Osteoblast (primary cell): ENCODE measurements around the gene PUDP. TPM values are rescaled to one million over a fixed set of nuclear protein-coding genes. Genes with fewer than 3 reads are reported as not detected.
"Not testable (repeated sequence)": the region's sequence is repeated elsewhere in the genome, so short reads cannot be mapped to it uniquely, and the experiment has no call there.

Experiments
- DNase-seq: peaks from one replicate; pipeline ENCODE4 v3.0.0; 2011; ENCODE audit warnings: low spot score, mixed read lengths; ENCODE audit not compliant: insufficient read length; ENCODE audit errors: missing footprints
- H2AFZ ChIP-seq: 2 replicates; pipeline ENCODE4 v1.6.0; 2011; ENCODE audit warnings: mild to moderate bottlenecking, low read length
- H3K27ac ChIP-seq: 2 replicates; pipeline ENCODE4 v1.5.1; 2011; ENCODE audit warnings: mild to moderate bottlenecking, low read depth, low read length, moderate library complexity
- H3K27me3 ChIP-seq: 2 replicates; pipeline ENCODE4 v1.6.0; 2012; ENCODE audit warnings: mild to moderate bottlenecking, control low read depth, inconsistent platforms, low read length, moderate library complexity; ENCODE audit not compliant: insufficient read depth
- H3K36me3 ChIP-seq: 2 replicates; pipeline ENCODE4 v1.5.1; 2011; ENCODE audit warnings: mild to moderate bottlenecking, low read length, control low read depth, moderate library complexity; ENCODE audit not compliant: insufficient read depth
- H3K4me1 ChIP-seq: 2 replicates; pipeline ENCODE4 v1.5.1; 2011; ENCODE audit warnings: mild to moderate bottlenecking, low read length, control low read depth, moderate library complexity; ENCODE audit not compliant: insufficient read depth
- H3K4me2 ChIP-seq: 2 replicates; pipeline ENCODE4 v1.6.0; 2011; ENCODE audit warnings: mild to moderate bottlenecking, low read length; ENCODE audit not compliant: insufficient read depth
- H3K4me3 ChIP-seq: fragments of 200-600 bp; sonication (generic); 3 replicates; pipeline ENCODE4 v1.5.1; 2012; ENCODE audit warnings: mild to moderate bottlenecking, low read length, inconsistent platforms; ENCODE audit not compliant: insufficient read depth
- H3K79me2 ChIP-seq: 2 replicates; pipeline ENCODE4 v1.6.0; 2012; ENCODE audit warnings: mild to moderate bottlenecking, low read length, control low read depth, inconsistent platforms; ENCODE audit not compliant: insufficient read depth
- H3K9me3 ChIP-seq: 2 replicates; pipeline ENCODE4 v1.5.1; 2011; ENCODE audit warnings: low read depth, low read length, control low read depth
- H4K20me1 ChIP-seq: 2 replicates; pipeline ENCODE4 v1.6.0; 2012; ENCODE audit warnings: mild to moderate bottlenecking, low read length, control low read depth; ENCODE audit not compliant: insufficient read depth
- CTCF ChIP-seq: IDR thresholded peaks from 2 replicates; pipeline ENCODE4 v1.5.1; 2011; ENCODE audit warnings: mild to moderate bottlenecking, low read depth, low read length, moderate library complexity; ENCODE audit errors: extremely low read depth
- total RNA-seq: library from RNA; depleted of rRNA; stranded (reverse); fragments of >200 nt; gene quantifications from 2 replicates; pipeline ENCODE4 v1.2.3, GENCODE V29; 2012

The PUDP gene
- total RNA-seq, 1 donor = 6.5 TPM

- Histone ChIP-seq H3K9me3 (no peaks in the 10 kb centered on the region), H3K27ac (no peak overlapping the region), H3K4me2 (no peak overlapping the region), H4K20me1 (no peaks in the 10 kb centered on the region), H2AFZ (no peak overlapping the region), H3K4me1 (no peaks in the 10 kb centered on the region), H3K27me3 (no peaks in the 10 kb centered on the region), H3K79me2 (no peaks in the 10 kb centered on the region), H3K36me3 (no peaks in the 10 kb centered on the region), H3K4me3 (no peak overlapping the region)
- no peak for DNase-seq
- TF ChIP-seq CTCF = no peak
These were observed 42.2 kb upstream of the PUDP start for GRCh38 chrX:7190157-7190556.

GRCh38 chrX:7188672-7189071 is 40.7 kb upstream of the PUDP start:
- H3K4me1 ChIP-seq = no peaks in the 10 kb centered on the region
- no peak for DNase-seq
- TF ChIP-seq CTCF = no peak
- no peaks in the 10 kb centered on the region for H3K36me3 ChIP-seq
- H3K9me3 ChIP-seq = no peaks in the 10 kb centered on the region
- H3K4me2 ChIP-seq = no peak overlapping the region
- H3K27ac ChIP-seq = no peak overlapping the region
- H3K27me3 ChIP-seq = no peaks in the 10 kb centered on the region
- H3K79me2 ChIP-seq = no peaks in the 10 kb centered on the region
- H3K4me3 ChIP-seq = no peak overlapping the region
- no peaks in the 10 kb centered on the region for H4K20me1 ChIP-seq
- H2AFZ ChIP-seq = no peak overlapping the region

- H3K9me3 ChIP-seq = no peaks in the 10 kb centered on the region
- no peak for DNase-seq
- no peaks in the 10 kb centered on the region for H3K4me1 ChIP-seq
- no peaks in the 10 kb centered on the region for H3K27me3 ChIP-seq
- no peaks in the 10 kb centered on the region for H4K20me1 ChIP-seq
- H3K4me3 ChIP-seq = no peak overlapping the region
- no peaks in the 10 kb centered on the region for H3K36me3 ChIP-seq
- no peaks in the 10 kb centered on the region for H3K79me2 ChIP-seq
- TF ChIP-seq CTCF = no peak
- no peak overlapping the region for H3K27ac ChIP-seq
- H3K4me2 ChIP-seq = no peak overlapping the region
- H2AFZ ChIP-seq = no peak overlapping the region
These were observed 36.9 kb upstream of the PUDP start for GRCh38 chrX:7184816-7185215.

GRCh38 chrX:7179446-7179845 is 31.5 kb upstream of the PUDP start:
- Histone ChIP-seq H3K27me3 (no peaks in the 10 kb centered on the region), H2AFZ (no peak overlapping the region), H4K20me1 (no peaks in the 10 kb centered on the region), H3K36me3 (no peaks in the 10 kb centered on the region), H3K4me2 (no peak overlapping the region), H3K4me3 (no peak overlapping the region), H3K79me2 (no peaks in the 10 kb centered on the region), H3K27ac (no peak overlapping the region), H3K4me1 (no peaks in the 10 kb centered on the region), H3K9me3 (no peaks in the 10 kb centered on the region)
- TF ChIP-seq CTCF = no peak
- no peak for DNase-seq

- not testable (repeated sequence) for H3K27ac ChIP-seq, H3K36me3 ChIP-seq, H3K4me2 ChIP-seq, H2AFZ ChIP-seq, H4K20me1 ChIP-seq, H3K4me1 ChIP-seq, H3K4me3 ChIP-seq, H3K79me2 ChIP-seq, H3K9me3 ChIP-seq, DNase-seq, H3K27me3 ChIP-seq
These were observed 30.9 kb upstream of the PUDP start for GRCh38 chrX:7178859-7179258.
